Measurements from ENCODE around the gene SLC22A2. TPM values are rescaled to one million over a fixed set of nuclear protein-coding genes. Genes with fewer than 3 reads are reported as not detected.

SLC22A2 gene
- total RNA-seq, 4 donors from 2014 or later, result not detected

DNA sequence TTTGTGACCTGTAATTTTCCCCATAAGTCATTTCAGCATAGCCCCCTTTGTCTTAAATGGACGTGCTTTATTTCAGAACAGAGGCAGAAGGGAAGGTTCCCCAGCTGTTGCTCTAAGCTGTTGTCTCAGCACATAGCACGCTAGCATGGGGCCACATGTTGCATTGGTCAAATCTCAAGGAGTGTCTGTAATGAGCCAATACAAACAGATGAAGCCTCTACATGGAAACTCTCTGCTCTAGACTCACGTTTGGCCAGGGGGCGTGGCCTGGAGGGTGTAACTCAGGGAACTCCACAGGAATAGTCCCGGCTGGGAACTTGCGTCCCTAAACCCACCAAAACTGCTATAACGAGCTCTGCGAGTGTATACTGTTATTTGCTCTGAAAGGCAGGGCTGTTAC, 35.2 kb upstream of the SLC22A2 start:
- Histone ChIP-seq H3K27ac (no peak overlapping the region), H3K9me3 (no peaks in the 10 kb centered on the region), H3K4me3 (no peak overlapping the region), H3K4me1 (no peaks in the 10 kb centered on the region), H3K36me3 (no peaks in the 10 kb centered on the region), H3K27me3 (no peaks in the 10 kb centered on the region)
- intact Hi-C loops (cut with DNase I; ENCODE audit: low total_unique reads), result loop anchor here (2.0 kb wide), 1 partner anchor 49 kb away; no protein-coding TSS in a partner anchor
- no peak for TF ChIP-seq EP300 (IDR thresholded peaks at IDR 0.05; ENCODE audit: low read depth)
- TF ChIP-seq, protein P1, sequence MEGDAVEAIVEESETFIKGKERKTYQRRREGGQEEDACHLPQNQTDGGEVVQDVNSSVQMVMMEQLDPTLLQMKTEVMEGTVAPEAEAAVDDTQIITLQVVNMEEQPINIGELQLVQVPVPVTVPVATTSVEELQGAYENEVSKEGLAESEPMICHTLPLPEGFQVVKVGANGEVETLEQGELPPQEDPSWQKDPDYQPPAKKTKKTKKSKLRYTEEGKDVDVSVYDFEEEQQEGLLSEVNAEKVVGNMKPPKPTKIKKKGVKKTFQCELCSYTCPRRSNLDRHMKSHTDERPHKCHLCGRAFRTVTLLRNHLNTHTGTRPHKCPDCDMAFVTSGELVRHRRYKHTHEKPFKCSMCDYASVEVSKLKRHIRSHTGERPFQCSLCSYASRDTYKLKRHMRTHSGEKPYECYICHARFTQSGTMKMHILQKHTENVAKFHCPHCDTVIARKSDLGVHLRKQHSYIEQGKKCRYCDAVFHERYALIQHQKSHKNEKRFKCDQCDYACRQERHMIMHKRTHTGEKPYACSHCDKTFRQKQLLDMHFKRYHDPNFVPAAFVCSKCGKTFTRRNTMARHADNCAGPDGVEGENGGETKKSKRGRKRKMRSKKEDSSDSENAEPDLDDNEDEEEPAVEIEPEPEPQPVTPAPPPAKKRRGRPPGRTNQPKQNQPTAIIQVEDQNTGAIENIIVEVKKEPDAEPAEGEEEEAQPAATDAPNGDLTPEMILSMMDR (IDR thresholded peaks at IDR 0.05), result no peak
- TF ChIP-seq POLR2A (IDR thresholded peaks at IDR 0.05), result no peak
- no peak for TF ChIP-seq POLR2AphosphoS5 (IDR thresholded peaks at IDR 0.05)
- DNase-seq, result peak; percentile 31
- 58% methylated on average over 8 of the region's 8 CpGs; no CpG with 5 or more reads in 1 of the 2 donors for WGBS, 2 donors (ENCODE audit: low coverage in 1 of 2)
- in situ Hi-C loops (cut with MboI; ENCODE audit: low pct_ligation_motif_present in 1 of 4, low pct_unique_long_range_greater_than_20kb in 1 of 4, low sequenced_read_pairs in 3 of 4), result no loop called here

DNA sequence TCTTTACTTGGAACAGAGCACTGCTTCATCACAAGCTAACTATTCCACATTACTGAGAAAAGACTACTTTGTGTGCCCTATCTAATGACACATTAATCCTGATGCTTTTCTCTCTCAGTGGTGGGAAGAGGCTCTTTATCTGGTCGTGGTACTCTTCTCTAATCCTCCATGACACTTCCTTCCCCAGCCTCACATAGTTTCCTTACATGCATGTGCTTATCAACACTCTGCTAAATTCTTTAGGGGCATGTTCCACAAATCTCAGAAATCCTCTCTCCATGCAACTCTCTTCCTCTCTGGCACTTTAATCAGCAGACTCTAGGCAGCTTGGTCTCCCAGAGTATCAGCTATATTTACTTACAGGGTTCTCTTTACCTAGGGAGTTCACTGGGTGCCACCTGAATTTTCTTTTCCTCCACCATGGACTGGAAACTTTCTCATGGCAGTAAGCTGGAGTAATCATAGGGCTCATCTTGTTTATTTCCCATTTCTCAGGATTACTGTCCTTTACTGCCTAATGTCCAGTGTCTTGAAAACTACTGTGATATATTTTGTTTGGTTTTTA, 27.0 kb upstream of the SLC22A2 start:
- no peaks in the 10 kb centered on the region for H3K9me3 ChIP-seq
- TF ChIP-seq, protein P1 (IDR thresholded peaks at IDR 0.05), result no peak
- TF ChIP-seq POLR2AphosphoS5 (IDR thresholded peaks at IDR 0.05) (no peak), POLR2A (IDR thresholded peaks at IDR 0.05) (no peak), EP300 (IDR thresholded peaks at IDR 0.05; ENCODE audit: low read depth) (no peak)
- in situ Hi-C loops (cut with MboI; ENCODE audit: low pct_ligation_motif_present in 1 of 4, low pct_unique_long_range_greater_than_20kb in 1 of 4, low sequenced_read_pairs in 3 of 4) (no loop called here), intact Hi-C loops (cut with DNase I; ENCODE audit: low total_unique reads) (no loop called here)
- H3K4me1 ChIP-seq, result no peaks in the 10 kb centered on the region
- DNase-seq, result no peak
- H3K36me3 ChIP-seq, result no peaks in the 10 kb centered on the region
- H3K27ac ChIP-seq, result no peak overlapping the region
- WGBS, 2 donors (ENCODE audit: low coverage in 1 of 2), result 0 to 60% methylated on average over 1 of the region's 1 CpG
- H3K4me3 ChIP-seq, result no peak overlapping the region
- no peaks in the 10 kb centered on the region for H3K27me3 ChIP-seq

DNA sequence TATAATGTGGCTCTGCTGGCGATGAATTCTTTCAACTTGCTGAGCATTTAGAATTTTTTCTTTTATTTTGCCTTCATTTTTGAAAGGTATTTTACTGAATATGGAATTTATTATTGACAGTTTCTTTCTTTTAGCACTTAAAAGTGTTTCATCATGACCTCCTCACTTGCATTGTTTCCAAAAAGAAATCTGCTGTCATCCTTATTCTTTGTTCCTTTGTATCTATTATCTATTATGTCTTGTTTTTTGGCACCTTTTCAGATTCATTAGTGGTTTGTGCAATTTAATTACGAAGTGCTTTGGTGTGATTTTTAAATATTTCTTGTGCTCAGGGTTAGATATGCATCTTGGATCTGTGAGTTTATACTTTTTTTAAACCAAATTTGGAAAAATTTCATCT, 26.0 kb upstream of the SLC22A2 start:
- Histone ChIP-seq H3K27me3 (no peaks in the 10 kb centered on the region), H3K27ac (no peak overlapping the region), H3K4me3 (no peak overlapping the region), H3K36me3 (no peaks in the 10 kb centered on the region), H3K9me3 (no peaks in the 10 kb centered on the region), H3K4me1 (no peaks in the 10 kb centered on the region)
- WGBS, 2 donors (ENCODE audit: low coverage in 1 of 2), result 79 to 89% methylated on average over 2 of the region's 2 CpGs
- intact Hi-C loops (cut with DNase I; ENCODE audit: low total_unique reads), result no loop called here
- DNase-seq, result no peak
- in situ Hi-C loops (cut with MboI; ENCODE audit: low pct_ligation_motif_present in 1 of 4, low pct_unique_long_range_greater_than_20kb in 1 of 4, low sequenced_read_pairs in 3 of 4), result no loop called here
- TF ChIP-seq POLR2A (IDR thresholded peaks at IDR 0.05) (no peak), POLR2AphosphoS5 (IDR thresholded peaks at IDR 0.05) (no peak), EP300 (IDR thresholded peaks at IDR 0.05; ENCODE audit: low read depth) (no peak)
- TF ChIP-seq, protein P1 (IDR thresholded peaks at IDR 0.05), result no peak

DNA sequence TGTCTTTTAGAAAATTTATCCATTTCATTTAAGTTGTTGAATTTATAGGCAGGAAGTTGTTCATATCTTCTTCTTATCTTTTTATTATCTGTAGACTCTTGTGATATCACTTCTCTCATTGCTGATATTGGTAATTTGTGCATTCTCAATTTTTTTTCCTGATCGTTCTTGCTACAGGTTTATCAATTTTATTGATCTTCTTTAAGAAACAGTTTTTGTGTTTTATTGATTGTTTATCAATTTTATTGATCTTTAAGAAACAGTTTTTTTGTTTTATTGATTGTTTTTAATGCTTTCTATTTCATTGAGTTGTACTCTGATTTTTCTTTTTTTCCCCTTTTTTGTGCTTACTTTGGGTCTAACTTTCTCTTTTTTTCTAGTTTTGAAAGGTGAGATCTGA, 23.8 kb upstream of the SLC22A2 start:
- Histone ChIP-seq H3K4me1 (no peaks in the 10 kb centered on the region), H3K27me3 (no peaks in the 10 kb centered on the region), H3K36me3 (no peaks in the 10 kb centered on the region), H3K27ac (no peak overlapping the region), H3K9me3 (no peaks in the 10 kb centered on the region), H3K4me3 (no peak overlapping the region)
- DNase-seq, result no peak
- in situ Hi-C loops (cut with MboI; ENCODE audit: low pct_ligation_motif_present in 1 of 4, low pct_unique_long_range_greater_than_20kb in 1 of 4, low sequenced_read_pairs in 3 of 4) (no loop called here), intact Hi-C loops (cut with DNase I; ENCODE audit: low total_unique reads) (no loop called here)
- 43 to 46% methylated on average over 1 of the region's 1 CpG for WGBS, 2 donors (ENCODE audit: low coverage in 1 of 2)
- no peak for TF ChIP-seq EP300 (IDR thresholded peaks at IDR 0.05; ENCODE audit: low read depth)
- TF ChIP-seq POLR2A (IDR thresholded peaks at IDR 0.05), result no peak
- TF ChIP-seq POLR2AphosphoS5 (IDR thresholded peaks at IDR 0.05), result no peak
- TF ChIP-seq, protein P1 (IDR thresholded peaks at IDR 0.05), result no peak
